Skeletal muscle tissue (tissue), 4 donors: Measurements from ENCODE around the gene USP12. TPM values are rescaled to one million over a fixed set of nuclear protein-coding genes. Genes with fewer than 3 reads are reported as not detected.
A peak's percentile ranks its signal among the peaks of the same experiment; 100 is the strongest.

ENCODE experiments used
- H3K27ac ChIP-seq: one replicate; pipeline ENCODE4 v1.7.0; 2013; ENCODE audit warnings: mild to moderate bottlenecking, low read depth, low read length, inconsistent platforms
- H3K27me3 ChIP-seq, 3 donors: one replicate each; pipeline ENCODE4 v1.7.0; 2013; ENCODE audit warnings: low read length in 3 of 3; ENCODE audit not compliant: control insufficient read depth in 3 of 3, insufficient read depth in 3 of 3
- H3K36me3 ChIP-seq, 3 donors: one replicate each; pipeline ENCODE4 v1.7.0; 2013; ENCODE audit warnings: low read length in 3 of 3; ENCODE audit not compliant: control insufficient read depth in 3 of 3, insufficient read depth in 3 of 3
- H3K4me1 ChIP-seq, 3 donors: one replicate each; pipeline ENCODE4 v1.7.0; 2013; ENCODE audit warnings: low read length in 3 of 3, mild to moderate bottlenecking in 3 of 3; ENCODE audit not compliant: control insufficient read depth in 3 of 3, insufficient read depth in 3 of 3
- H3K4me3 ChIP-seq, 3 donors: one replicate each; pipeline ENCODE4 v1.7.0; 2013; ENCODE audit warnings: low read length in 3 of 3
- H3K9ac ChIP-seq, 3 donors: one replicate each; pipeline ENCODE4 v1.7.0; 2013; ENCODE audit warnings: low read length in 3 of 3, mild to moderate bottlenecking in 3 of 3, moderate library complexity in 2 of 3, low read depth in 1 of 3
- H3K9me3 ChIP-seq, 3 donors: one replicate each; pipeline ENCODE4 v1.7.0; 2013; ENCODE audit warnings: low read length in 3 of 3; ENCODE audit not compliant: control insufficient read depth in 3 of 3
- total RNA-seq: library from RNA; depleted of rRNA; stranded (reverse); fragments of >200 nt; gene quantifications from one replicate; pipeline ENCODE4 v1.2.3, GENCODE V29; 2014
- donor health status: Osteomylitis.

Gene USP12
- total RNA-seq, 1 donor from 2014 or later, result 22.4 TPM

DNA sequence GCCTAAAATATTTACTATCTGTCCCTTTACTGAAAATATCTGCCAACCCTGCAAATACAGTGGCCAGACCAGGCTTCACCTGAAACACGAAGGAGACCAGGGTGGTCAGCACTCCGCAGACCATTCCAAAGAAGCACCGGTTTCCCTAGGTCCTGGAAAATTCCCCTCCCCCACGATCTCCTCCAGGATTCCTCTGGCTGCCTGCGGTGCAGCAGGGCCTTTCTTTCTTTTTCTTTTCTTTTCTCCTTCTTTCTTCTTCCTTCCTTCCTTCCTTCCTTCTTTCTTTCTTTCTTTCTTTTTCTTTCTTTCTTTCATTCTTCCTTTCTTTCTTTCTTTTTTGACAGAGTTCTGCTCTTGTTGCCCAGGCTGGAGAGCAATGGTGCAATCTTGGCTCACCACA, 152.7 kb downstream of the USP12 start:
- Histone ChIP-seq H3K27ac (no peak overlapping the region), H3K9me3 (no peaks in the 10 kb centered on the region), H3K9ac (no peak overlapping the region), H3K4me1 (peaks cover 0 to 4% (median 0%) of the 10 kb centered on the region in 3 donors), H3K27me3 (no peaks in the 10 kb centered on the region), H3K4me3 (no peak overlapping the region), H3K36me3 (no peaks in the 10 kb centered on the region)

DNA sequence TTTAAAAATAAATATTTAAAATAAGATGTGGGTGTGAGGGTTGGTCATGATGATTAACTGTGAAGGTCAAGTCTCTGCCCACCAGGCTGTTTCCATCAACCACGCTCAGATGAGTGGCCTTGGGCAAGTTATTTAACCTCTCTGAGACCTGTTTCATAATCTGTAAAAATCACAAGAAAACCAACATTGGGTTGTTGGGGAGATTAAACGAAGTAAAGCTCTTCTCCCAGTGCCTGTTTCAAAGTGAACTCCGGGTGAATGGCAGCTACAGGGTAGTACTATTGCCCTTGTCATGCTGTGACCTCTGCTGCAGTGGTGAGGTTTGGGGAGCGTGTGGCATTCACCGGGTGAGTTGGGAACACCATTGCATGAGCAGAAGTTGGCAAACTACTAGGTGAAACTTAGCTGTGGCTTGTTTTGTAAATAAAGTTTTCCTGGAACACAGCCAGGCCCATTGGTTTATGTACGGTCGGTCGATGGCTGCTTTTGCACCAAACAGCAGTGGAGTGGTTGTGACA, 153.2 kb downstream of the USP12 start:
- Histone ChIP-seq H3K4me3 (no peak overlapping the region), H3K9ac (no peak overlapping the region), H3K27ac (no peak overlapping the region), H3K27me3 (no peaks in the 10 kb centered on the region), H3K4me1 (peaks cover 0 to 4% (median 0%) of the 10 kb centered on the region in 3 donors), H3K36me3 (no peaks in the 10 kb centered on the region), H3K9me3 (no peaks in the 10 kb centered on the region)

DNA sequence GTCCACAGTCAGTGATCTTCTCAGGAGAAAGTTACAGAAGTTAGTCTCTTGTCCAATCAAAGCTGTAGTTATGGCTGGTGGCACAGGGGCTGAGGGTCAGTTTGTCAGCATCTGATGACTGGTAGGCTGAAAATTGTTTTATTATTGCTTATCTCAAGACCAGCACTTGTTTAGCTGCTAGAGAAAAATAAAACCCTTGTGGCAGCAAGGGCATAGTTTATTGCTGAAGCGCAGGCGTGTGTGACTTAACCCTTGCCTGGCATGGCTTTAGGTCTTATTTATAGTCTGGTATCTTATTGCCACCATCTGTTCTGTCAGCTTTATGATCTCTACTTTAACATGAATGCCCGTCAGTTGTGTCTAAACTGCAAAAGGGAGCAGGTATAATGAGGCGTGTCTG, 154.7 kb downstream of the USP12 start:
- no peaks in the 10 kb centered on the region for H3K9me3 ChIP-seq
- H3K27me3 ChIP-seq, result no peaks in the 10 kb centered on the region
- H3K4me1 ChIP-seq, result peaks cover 0 to 4% (median 0%) of the 10 kb centered on the region in 3 donors
- H3K4me3 ChIP-seq, result no peak overlapping the region
- H3K9ac ChIP-seq, result peak overlapping the region in 1 of 3 donors; percentile 20
- no peak overlapping the region for H3K27ac ChIP-seq
- H3K36me3 ChIP-seq, result no peaks in the 10 kb centered on the region

Other genes with a start within 250 kb of the USP12 start
- gene RPL21, start 79.7 kb upstream of the USP12 start, total RNA-seq, result 1,835 TPM
- gene RASL11A, start 99.0 kb upstream of the USP12 start, total RNA-seq, result 5.7 TPM